HG03039 (cell line): ENCODE data around the gene NAV1.
"Not testable (repeated sequence)": the region's sequence is repeated elsewhere in the genome, so short reads cannot be mapped to it uniquely, and the experiment has no call there.

Experiments used
- ATAC-seq: cut with Tn5 transposase; IDR thresholded peaks from one replicate; pipeline ENCODE4 v1.9.1; 2021; ENCODE audit warnings: mild to moderate bottlenecking, moderate library complexity; ENCODE audit not compliant: unreplicated experiment

Gene NAV1

GRCh38 chr1:201538612-201539551 is at the start of gene NAV1:
Gene NAV1, plus strand, starts transcription at chr1:201539127. Its CDS starts 83,758 bp downstream, at chr1:201622885.
- no peak for ATAC-seq

GRCh38 chr1:201489643-201490261 is 49.2 kb upstream of the NAV1 start:
- ATAC-seq = no peak

- ATAC-seq = no peak
Observed at GRCh38 chr1:201490708-201491131, 48.2 kb upstream of the NAV1 start.

GRCh38 chr1:201491896-201492511 is 46.9 kb upstream of the NAV1 start:
- ATAC-seq = no peak

GRCh38 chr1:201493026-201493656 is 45.8 kb upstream of the NAV1 start:
- not testable (repeated sequence) for ATAC-seq

- ATAC-seq = no peak
Observed at GRCh38 chr1:201493757-201494617, 44.9 kb upstream of the NAV1 start.

GRCh38 chr1:201495551-201496295 is 43.2 kb upstream of the NAV1 start:
- ATAC-seq = no peak

GRCh38 chr1:201496296-201496690 is 42.6 kb upstream of the NAV1 start:
- ATAC-seq = no peak

- no peak for ATAC-seq
Observed at GRCh38 chr1:201497935-201498509, 40.9 kb upstream of the NAV1 start.

- ATAC-seq = no peak
Observed at GRCh38 chr1:201498621-201499020, 40.3 kb upstream of the NAV1 start.

- no peak for ATAC-seq
Observed at GRCh38 chr1:201499191-201499590, 39.7 kb upstream of the NAV1 start.

GRCh38 chr1:201499795-201500669 is 38.9 kb upstream of the NAV1 start:
- no peak for ATAC-seq

GRCh38 chr1:201500670-201501120 is 38.2 kb upstream of the NAV1 start:
- no peak for ATAC-seq

GRCh38 chr1:201501144-201501543 is 37.8 kb upstream of the NAV1 start:
- ATAC-seq = no peak

- ATAC-seq = no peak
Observed at GRCh38 chr1:201501812-201502510, 37.0 kb upstream of the NAV1 start.

- no peak for ATAC-seq
Observed at GRCh38 chr1:201502511-201502857, 36.4 kb upstream of the NAV1 start.

GRCh38 chr1:201503397-201504176 is 35.3 kb upstream of the NAV1 start:
- no peak for ATAC-seq
